NCI-H345 treated with DMSO at 0.1 percent for 48 hours (cell line): ENCODE results near the gene MFAP3.

Experiments
- DNase-seq: peaks from one replicate; lab custom pipeline; 2025; ENCODE audit not compliant: unreplicated experiment; lab: John Stamatoyannopoulos, UW

MFAP3 gene

GRCh38 chr5:154090656-154091055 is 51.9 kb downstream of the MFAP3 start:
- no peak for DNase-seq

DNA sequence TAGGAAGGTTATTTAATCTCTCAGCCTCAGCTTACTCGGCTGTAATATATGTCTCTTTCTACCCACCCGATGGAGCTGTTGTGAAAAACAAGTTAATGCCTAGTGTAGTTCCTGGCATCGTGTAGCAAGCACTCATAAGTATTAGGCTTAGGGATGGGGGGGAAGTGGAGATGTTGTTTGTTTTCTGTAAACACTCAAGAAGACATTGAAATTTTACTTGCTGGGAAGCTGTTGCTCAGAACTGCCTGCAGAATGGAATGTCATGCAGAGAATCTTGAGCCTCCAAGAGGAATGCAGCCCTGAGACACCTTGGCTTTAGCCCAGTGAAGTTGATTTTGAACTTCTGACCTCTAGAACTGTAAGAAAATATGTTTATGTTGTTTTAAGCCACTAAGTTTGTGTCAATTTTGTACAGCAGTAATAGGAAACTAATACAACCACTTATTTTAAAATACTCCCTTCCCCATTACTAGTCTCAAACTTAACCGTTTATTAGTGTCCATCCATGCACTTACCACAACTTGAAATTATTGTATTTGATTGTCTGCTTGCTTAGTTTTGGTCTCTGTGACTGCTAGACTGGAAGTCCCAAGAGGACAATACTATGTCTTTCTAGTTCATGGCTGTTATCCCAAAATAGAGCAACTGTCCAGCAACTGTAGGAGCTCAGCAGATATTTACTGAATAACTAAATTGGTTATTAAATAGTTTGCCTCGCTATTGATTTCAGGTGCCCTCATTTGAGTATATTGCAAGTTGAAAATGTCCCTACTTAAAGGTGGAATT is 53.8 kb downstream of the MFAP3 start:
- no peak for DNase-seq

- no peak for DNase-seq
These were observed 54.4 kb downstream of the MFAP3 start for GRCh38 chr5:154093142-154093532.

DNA sequence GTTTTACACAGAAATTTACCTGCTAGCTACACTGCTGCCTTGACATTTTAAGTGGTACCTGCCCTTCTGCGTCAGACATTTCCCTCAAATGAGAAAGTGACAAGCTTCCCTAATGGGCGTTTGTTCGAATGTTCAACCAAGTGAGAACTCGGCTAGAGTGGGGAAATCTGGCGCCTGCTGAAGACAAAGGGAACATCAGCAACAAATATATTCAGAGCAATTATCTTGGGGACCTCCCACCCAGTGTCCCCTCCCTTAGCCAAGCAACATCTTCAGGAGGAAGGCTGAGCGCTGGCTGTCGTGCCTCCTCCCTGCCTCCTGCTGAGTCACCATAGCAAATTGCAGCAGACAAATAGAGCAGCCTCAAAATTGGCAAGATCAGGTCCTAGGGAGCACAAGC is 57.1 kb downstream of the MFAP3 start:
- peak; percentile 22 for DNase-seq

- DNase-seq = no peak
These were observed 58.3 kb downstream of the MFAP3 start for GRCh38 chr5:154097031-154097430.

GRCh38 chr5:154098465-154098864 is 59.7 kb downstream of the MFAP3 start:
- DNase-seq = no peak

- no peak for DNase-seq
These were observed 62.4 kb downstream of the MFAP3 start for GRCh38 chr5:154101184-154101583.

GRCh38 chr5:154103233-154103632 is 64.5 kb downstream of the MFAP3 start:
- DNase-seq = no peak
